Liver (tissue), 3 donors: Measurements from ENCODE around the gene CELF2.

Experiments
- ATF3 ChIP-seq: IDR thresholded peaks from 2 replicates; pipeline ENCODE4 v1.6.1; 2016; ENCODE audit warnings: antibody characterized with exemption
- EGR1 ChIP-seq, 2 donors: IDR thresholded peaks; 2 replicates each; pipeline ENCODE4 v1.6.1; 2016 to 2018; ENCODE audit warnings: antibody characterized with exemption in 2 of 2, low read depth in 2 of 2
- GABPA ChIP-seq, 2 donors: IDR thresholded peaks in 1 of 2; conservative IDR thresholded peaks in 1 of 2; 2 replicates each; pipeline ENCODE4 v1.6.1; 2016; ENCODE audit warnings: antibody characterized with exemption in 2 of 2, mild to moderate bottlenecking in 1 of 2, moderate library complexity in 1 of 2
- NR2F2 ChIP-seq: IDR thresholded peaks from 2 replicates; pipeline ENCODE4 v1.6.1; 2016; ENCODE audit warnings: antibody characterized with exemption
- RAD21 ChIP-seq, 2 donors: IDR thresholded peaks; 2 replicates each; pipeline ENCODE4 v1.6.1; 2016; ENCODE audit warnings: antibody characterized with exemption in 2 of 2, mild to moderate bottlenecking in 2 of 2
- REST ChIP-seq: IDR thresholded peaks from 2 replicates; pipeline ENCODE4 v1.6.1; 2016; ENCODE audit warnings: antibody characterized with exemption, mild to moderate bottlenecking
- TAF1 ChIP-seq: conservative IDR thresholded peaks from 2 replicates; pipeline ENCODE4 v1.6.1; 2016; ENCODE audit warnings: antibody characterized with exemption, mild to moderate bottlenecking
- TF ChIP-seq, protein P1 (sequence below): fragments of 150-350 bp; IDR thresholded peaks from 2 replicates; pipeline ENCODE4 v1.5.1; 2017; ENCODE audit warnings: improper control_type of control experiment, low read depth, low read length; ENCODE audit not compliant: missing input control
- TF ChIP-seq, protein P2 (sequence below): IDR thresholded peaks from 2 replicates; pipeline ENCODE4 v1.6.1; 2016; ENCODE audit warnings: antibody characterized with exemption
- donor health status: healthy.
- donor health status: healthy.

DNA sequence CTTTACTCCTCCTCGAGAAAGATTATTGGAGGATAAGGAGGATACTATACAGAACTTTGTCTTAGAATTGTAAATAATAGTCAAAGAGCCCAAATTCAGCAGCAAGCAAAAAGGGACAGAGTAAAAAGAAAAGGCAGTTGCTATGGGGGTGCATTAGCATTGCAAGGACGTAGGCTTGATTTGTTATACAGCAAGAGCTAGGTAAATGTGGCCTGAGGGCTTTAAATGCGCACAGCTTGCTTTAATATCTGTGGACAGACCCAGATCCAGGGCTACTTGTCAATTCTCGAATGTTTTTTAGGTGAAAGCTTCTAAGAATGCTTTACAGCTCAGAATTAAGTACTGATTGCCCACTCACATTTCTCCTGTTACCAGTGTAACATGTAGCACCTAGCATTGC, 58.5 kb downstream of the CELF2 start:
- no peak for TF ChIP-seq NR2F2
- TF ChIP-seq, protein P1, sequence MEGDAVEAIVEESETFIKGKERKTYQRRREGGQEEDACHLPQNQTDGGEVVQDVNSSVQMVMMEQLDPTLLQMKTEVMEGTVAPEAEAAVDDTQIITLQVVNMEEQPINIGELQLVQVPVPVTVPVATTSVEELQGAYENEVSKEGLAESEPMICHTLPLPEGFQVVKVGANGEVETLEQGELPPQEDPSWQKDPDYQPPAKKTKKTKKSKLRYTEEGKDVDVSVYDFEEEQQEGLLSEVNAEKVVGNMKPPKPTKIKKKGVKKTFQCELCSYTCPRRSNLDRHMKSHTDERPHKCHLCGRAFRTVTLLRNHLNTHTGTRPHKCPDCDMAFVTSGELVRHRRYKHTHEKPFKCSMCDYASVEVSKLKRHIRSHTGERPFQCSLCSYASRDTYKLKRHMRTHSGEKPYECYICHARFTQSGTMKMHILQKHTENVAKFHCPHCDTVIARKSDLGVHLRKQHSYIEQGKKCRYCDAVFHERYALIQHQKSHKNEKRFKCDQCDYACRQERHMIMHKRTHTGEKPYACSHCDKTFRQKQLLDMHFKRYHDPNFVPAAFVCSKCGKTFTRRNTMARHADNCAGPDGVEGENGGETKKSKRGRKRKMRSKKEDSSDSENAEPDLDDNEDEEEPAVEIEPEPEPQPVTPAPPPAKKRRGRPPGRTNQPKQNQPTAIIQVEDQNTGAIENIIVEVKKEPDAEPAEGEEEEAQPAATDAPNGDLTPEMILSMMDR, result no peak
- TF ChIP-seq ATF3, result no peak
- TF ChIP-seq, protein P2, sequence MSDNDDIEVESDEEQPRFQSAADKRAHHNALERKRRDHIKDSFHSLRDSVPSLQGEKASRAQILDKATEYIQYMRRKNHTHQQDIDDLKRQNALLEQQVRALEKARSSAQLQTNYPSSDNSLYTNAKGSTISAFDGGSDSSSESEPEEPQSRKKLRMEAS, result no peak
- no peak for TF ChIP-seq REST
- TF ChIP-seq GABPA (IDR thresholded peaks at IDR 0.05 in 1 of 2, conservative IDR thresholded peaks at IDR 0.05 in 1 of 2), result no peak
- TF ChIP-seq RAD21 (IDR thresholded peaks at IDR 0.05), result no peak
- TF ChIP-seq EGR1 (IDR thresholded peaks at IDR 0.05; ENCODE audit: low read depth in 2 of 2), result no peak
- no peak for TF ChIP-seq TAF1
